Tibial artery (tissue), 4 donors: ENCODE results near the gene MAST3.

Experiments used
- DNase-seq, 2 donors: peaks; one replicate each; pipeline ENCODE4 v3.0.0-alpha.2; 2019
- H3K27ac ChIP-seq, 2 donors: fragments of 200-600 bp; sonication (generic) in 1 of 2; 1 replicate in 1 of 2; 2 replicates in 1 of 2; pipeline ENCODE4 v1.5.1; 2018 to 2019; ENCODE audit warnings: mild to moderate bottlenecking in 1 of 2
- H3K27me3 ChIP-seq, 2 donors: fragments of 200-600 bp; sonication (generic) in 1 of 2; one replicate each; pipeline versions ENCODE4 v1.5.1 to v1.6.0; 2016 to 2019
- H3K36me3 ChIP-seq, 3 donors: fragments of 200-600 bp; sonication (generic) in 2 of 3; one replicate each; pipeline ENCODE4 v1.5.1; 2016 to 2019; ENCODE audit warnings: mild to moderate bottlenecking in 2 of 3
- H3K4me1 ChIP-seq, 4 donors: fragments of 200-600 bp; sonication (generic) in 2 of 4; 1 replicate in 3 of 4; 2 replicates in 1 of 4; pipeline ENCODE4 v1.5.1; 2016 to 2019
- H3K4me3 ChIP-seq, 2 donors: fragments of 200-600 bp; sonication (generic) in 1 of 2; 1 replicate in 1 of 2; 2 replicates in 1 of 2; pipeline ENCODE4 v1.5.1; 2018 to 2019; ENCODE audit warnings: mild to moderate bottlenecking in 2 of 2
- H3K9me3 ChIP-seq, 3 donors: fragments of 200-600 bp; sonication (generic) in 1 of 3; one replicate each; pipeline ENCODE4 v1.5.1; 2016 to 2019
- intact Hi-C: fragments of 100-400 bp; cut with DNase I; formaldehyde crosslinking; loops from one replicate; pipeline ENCODE4 v1.15.0; 2023; ENCODE audit warnings: low total_unique reads
- TF ChIP-seq, protein P1 (sequence below), 2 experiments: fragments of 200-600 bp in 1 of 2; fragments of 450-650 bp in 1 of 2; IDR thresholded peaks; one replicate each; pipeline ENCODE4 v1.5.1; 2017 to 2019; ENCODE audit warnings: antibody characterized with exemption in 2 of 2, mild to moderate bottlenecking in 1 of 2, moderate library complexity in 1 of 2

MAST3 gene

GRCh38 chr19:18185538-18185937 is 88.0 kb downstream of the MAST3 start:
- intact Hi-C loops: no loop called here
- no peaks in the 10 kb centered on the region for H3K4me1 ChIP-seq
- no peak for DNase-seq
- no peak overlapping the region for H3K4me3 ChIP-seq
- no peaks in the 10 kb centered on the region for H3K9me3 ChIP-seq
- H3K27ac ChIP-seq: no peak overlapping the region
- peaks cover 0 to 23% of the 10 kb centered on the region in 2 donors for H3K27me3 ChIP-seq
- TF ChIP-seq, protein P1, sequence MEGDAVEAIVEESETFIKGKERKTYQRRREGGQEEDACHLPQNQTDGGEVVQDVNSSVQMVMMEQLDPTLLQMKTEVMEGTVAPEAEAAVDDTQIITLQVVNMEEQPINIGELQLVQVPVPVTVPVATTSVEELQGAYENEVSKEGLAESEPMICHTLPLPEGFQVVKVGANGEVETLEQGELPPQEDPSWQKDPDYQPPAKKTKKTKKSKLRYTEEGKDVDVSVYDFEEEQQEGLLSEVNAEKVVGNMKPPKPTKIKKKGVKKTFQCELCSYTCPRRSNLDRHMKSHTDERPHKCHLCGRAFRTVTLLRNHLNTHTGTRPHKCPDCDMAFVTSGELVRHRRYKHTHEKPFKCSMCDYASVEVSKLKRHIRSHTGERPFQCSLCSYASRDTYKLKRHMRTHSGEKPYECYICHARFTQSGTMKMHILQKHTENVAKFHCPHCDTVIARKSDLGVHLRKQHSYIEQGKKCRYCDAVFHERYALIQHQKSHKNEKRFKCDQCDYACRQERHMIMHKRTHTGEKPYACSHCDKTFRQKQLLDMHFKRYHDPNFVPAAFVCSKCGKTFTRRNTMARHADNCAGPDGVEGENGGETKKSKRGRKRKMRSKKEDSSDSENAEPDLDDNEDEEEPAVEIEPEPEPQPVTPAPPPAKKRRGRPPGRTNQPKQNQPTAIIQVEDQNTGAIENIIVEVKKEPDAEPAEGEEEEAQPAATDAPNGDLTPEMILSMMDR (IDR thresholded peaks at IDR 0.05): no peak
- no peaks in the 10 kb centered on the region for H3K36me3 ChIP-seq

DNA sequence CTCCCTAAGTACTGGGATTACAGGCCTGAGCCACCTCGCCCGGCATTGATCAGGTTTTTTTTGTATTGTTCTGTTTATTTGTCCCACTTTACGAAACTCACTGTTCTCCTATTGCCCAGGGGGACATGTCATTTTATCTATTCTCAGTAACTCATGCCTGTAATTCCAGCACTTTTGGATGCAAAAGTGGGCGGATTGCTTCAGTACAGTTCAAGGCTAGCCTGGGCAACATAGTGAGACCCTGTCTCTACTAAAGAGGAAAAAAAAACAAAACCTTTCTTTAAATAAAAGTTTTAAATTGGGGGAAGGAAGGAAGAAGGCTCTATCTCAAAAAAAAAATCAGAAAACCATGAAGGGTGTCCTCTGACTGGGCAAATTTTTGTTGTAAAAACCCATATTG is 92.7 kb downstream of the MAST3 start:
- DNase-seq: no peak
- Histone ChIP-seq H3K36me3 (no peaks in the 10 kb centered on the region), H3K4me1 (peaks cover 0 to 22% (median 16%) of the 10 kb centered on the region in 4 donors), H3K9me3 (no peaks in the 10 kb centered on the region), H3K4me3 (no peak overlapping the region), H3K27ac (no peak overlapping the region), H3K27me3 (peaks cover 0 to 13% of the 10 kb centered on the region in 2 donors)
- intact Hi-C loops: no loop called here
- TF ChIP-seq, protein P1 (IDR thresholded peaks at IDR 0.05): no peak

GRCh38 chr19:18191640-18192062 is 94.1 kb downstream of the MAST3 start:
- intact Hi-C loops: no loop called here
- H3K4me1 ChIP-seq: peaks cover 0 to 22% (median 16%) of the 10 kb centered on the region in 4 donors
- no peak for DNase-seq
- H3K36me3 ChIP-seq: peaks cover 0 to 13% (median 12%) of the 10 kb centered on the region in 3 donors
- H3K9me3 ChIP-seq: no peaks in the 10 kb centered on the region
- TF ChIP-seq, protein P1 (IDR thresholded peaks at IDR 0.05): no peak
- peak overlapping the region; percentile 92 to 95 for H3K27ac ChIP-seq
- peaks cover 0 to 3% of the 10 kb centered on the region in 2 donors for H3K27me3 ChIP-seq
- peak overlapping the region; percentile 57 to 67 for H3K4me3 ChIP-seq

DNA sequence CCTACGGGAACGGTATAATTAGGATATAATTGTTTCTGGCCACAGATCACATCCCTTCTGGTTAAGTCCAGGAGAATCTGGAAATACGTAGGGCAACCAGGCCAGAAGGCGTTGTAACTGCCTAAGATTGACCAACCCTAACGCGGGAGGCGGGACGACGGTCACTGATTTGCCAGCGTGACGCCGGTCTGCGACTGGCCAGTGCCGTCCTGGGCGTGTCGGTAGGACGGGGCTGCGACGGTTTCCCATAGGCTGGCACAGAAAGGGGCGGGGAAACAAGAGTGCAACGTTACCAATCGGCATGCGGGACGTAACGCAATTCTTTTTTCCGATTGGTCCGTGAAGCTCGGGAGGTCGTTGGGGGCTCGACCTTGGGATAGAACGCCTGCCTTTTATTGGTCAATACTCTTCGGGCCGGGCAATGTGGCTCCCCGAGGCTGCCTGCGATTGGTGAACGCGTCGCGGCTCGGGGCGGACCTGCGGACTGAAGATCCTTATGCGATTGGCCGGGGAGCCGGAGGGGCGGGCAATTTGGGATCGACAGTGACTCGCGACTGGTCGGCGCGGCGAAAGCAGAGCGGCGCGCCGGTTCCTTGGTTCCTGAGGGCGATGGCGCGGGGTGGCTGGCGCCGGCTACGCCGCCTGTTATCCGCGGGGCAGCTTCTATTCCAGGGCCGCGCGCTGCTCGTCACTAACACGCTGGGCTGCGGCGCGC is 95.3 kb downstream of the MAST3 start, which contains the start of gene MPV17L2:
MPV17L2 (plus strand) TSS at position 546 of the 715 bp plus-strand sequence; CDS start at position 610, 64 bp downstream.
- H3K27ac ChIP-seq: peak within 1 kb of the TSS; percentile 92 to 95
- TF ChIP-seq, protein P1 (IDR thresholded peaks at IDR 0.05): peak in 1 of 2 experiments; percentile 45
- peaks cover 0 to 22% (median 16%) of the 10 kb centered on the region in 4 donors for H3K4me1 ChIP-seq
- H3K4me3 ChIP-seq: peak within 1 kb of the TSS; percentile 86 to 88
- intact Hi-C loops: no loop called here
- no peaks in the 10 kb centered on the region for H3K27me3 ChIP-seq
- peak; percentile 100 for DNase-seq
- peaks cover 0 to 24% (median 21%) of the 10 kb centered on the region in 3 donors for H3K36me3 ChIP-seq
- H3K9me3 ChIP-seq: no peaks in the 10 kb centered on the region

DNA sequence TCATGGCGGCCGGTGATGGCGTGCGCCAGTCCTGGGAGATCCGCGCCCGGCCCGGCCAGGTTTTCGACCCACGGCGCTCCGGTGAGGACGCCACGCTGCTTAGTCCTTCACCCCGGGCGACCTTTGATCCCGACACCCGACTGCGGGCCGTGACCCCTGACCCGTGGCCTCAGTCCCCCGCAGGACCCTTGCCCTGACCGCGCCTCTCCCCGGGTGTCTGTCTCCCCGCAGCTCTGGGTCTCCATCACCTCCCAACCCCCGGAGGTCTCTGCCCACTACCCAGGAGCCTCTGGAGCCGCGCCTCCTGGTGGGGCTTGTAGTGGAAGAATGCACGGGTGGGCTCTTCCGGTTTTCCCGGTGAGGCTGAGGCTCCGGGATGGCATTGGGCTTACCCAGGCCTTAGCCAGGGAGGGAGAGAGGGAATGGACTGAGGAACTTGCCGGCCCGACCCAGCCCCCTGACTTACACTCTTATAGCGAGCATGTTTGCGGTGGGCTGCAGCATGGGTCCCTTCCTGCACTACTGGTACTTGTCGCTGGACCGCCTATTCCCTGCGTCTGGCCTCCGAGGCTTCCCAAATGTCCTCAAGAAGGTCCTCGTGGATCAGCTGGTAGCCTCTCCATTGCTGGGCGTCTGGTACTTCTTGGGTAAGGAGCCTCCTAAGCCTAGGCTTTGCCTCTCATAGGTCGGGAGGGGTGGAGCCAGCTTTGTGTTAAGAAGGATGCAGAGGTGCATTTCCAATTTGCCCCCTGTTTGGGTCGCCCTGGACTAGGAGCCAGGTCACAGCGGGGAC is 96.0 kb downstream of the MAST3 start:
- Histone ChIP-seq H3K27ac (peak overlapping the region; percentile 70 to 86), H3K4me3 (peak overlapping the region; percentile 86 to 88), H3K27me3 (no peaks in the 10 kb centered on the region), H3K9me3 (no peaks in the 10 kb centered on the region), H3K36me3 (peaks cover 0 to 31% (median 28%) of the 10 kb centered on the region in 3 donors), H3K4me1 (peaks cover 0 to 22% (median 16%) of the 10 kb centered on the region in 4 donors)
- TF ChIP-seq, protein P1 (IDR thresholded peaks at IDR 0.05): no peak
- intact Hi-C loops: no loop called here
- peak in 1 of 2 donors; percentile 76 for DNase-seq
